HG03439 (cell line): ENCODE data around the gene EIF2AK3.
A peak's percentile ranks its signal among the peaks of the same experiment; 100 is the strongest.
"Not testable (repeated sequence)": the region's sequence is repeated elsewhere in the genome, so short reads cannot be mapped to it uniquely, and the experiment has no call there.

Experiments used
- ATAC-seq: cut with Tn5 transposase; IDR thresholded peaks from one replicate; pipeline ENCODE4 v1.9.1; 2021; ENCODE audit warnings: mild to moderate bottlenecking, moderate library complexity; ENCODE audit not compliant: unreplicated experiment

The EIF2AK3 gene

DNA sequence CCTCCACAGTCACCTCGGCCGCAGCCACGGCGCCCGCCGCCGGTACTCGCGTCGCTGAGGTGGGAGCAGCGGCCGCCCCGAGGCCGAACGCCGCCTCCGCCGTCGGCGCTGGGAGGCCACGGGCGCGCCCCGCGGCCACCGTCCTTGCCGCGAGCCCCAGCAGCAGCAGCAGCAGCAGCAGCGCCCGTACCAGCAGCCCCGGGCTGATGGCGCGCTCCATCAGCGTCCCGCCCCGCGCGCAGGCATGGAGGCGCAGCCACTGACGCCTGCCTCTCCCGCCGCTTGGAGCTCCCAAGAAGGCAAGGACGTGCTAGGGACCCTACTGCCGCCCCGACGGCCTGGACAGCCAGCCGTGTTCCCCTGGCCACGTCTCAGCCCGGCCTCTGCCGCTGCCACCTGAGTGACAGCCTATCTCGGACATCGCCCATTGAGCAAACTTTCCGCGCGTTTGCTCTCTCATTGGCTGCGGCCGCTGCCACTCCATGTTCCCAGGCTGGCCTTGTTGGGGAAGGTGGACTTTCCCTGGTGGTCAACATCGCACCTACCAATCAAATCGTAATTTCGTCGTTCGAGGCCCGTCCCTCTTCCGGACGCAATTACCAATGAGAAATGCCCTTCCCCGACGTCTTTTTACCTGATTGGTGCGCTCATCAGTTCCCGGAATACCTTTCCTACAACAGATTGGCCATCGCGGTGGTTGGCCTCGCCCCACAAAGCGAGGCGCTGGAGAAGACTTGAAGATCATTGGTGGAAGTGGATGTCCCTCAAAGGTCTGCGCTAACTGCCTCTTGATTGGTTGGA is at the start of gene EIF2AK3:
Gene EIF2AK3 (minus strand): TSS at position 410 of the 801 bp plus-strand sequence. CDS start 190 bp downstream, at position 220.
- ATAC-seq: peak; percentile 85

DNA sequence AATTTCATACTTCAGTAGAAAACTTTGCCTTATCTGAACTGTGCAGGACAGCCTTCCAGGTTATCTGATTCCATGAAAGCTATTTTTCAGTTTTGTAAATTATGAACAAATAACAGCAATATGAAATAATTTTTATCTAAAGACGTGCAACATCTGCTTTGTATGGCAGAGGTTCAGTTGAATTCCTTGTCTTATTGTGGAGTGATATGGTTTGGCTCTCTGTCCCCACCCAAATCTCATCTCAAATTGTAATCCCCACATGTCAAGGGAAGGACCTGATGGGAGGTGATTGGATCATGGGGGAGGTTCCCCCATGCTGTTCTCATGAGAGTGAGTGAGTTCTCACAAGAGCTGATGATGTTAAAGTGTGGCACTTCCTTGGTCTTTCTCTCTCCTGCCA is 46.1 kb upstream of the EIF2AK3 start:
- ATAC-seq: no peak

DNA sequence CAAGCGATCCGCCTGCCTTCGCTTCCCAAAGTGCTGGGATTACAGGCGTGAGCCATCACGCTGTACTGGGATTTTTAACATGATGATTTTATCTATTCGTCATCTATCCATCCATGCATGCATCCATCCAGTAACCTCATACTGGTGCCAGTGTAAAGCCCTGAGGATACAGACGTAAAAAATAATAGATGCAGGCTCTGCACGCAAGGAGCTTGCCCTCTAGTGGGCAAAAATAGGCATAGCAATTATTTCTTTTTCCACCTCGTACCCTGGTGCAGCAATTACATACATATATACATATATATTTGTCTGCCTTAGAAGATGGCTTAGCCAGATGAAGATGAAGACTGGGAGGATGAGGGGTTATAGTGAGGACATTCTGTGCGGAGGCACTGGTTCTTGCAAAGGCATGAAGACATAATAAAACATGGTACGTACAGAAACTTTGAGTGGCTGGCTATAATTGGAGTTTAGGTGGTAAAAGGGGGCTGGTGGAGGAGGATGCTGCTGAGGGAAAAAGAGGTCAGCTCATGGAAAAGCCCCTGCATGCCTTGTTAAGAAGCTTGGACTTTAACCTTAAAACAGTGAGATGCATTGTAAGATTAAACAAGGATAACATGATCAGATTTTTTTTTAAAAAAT is 44.6 kb upstream of the EIF2AK3 start:
- no peak for ATAC-seq

DNA sequence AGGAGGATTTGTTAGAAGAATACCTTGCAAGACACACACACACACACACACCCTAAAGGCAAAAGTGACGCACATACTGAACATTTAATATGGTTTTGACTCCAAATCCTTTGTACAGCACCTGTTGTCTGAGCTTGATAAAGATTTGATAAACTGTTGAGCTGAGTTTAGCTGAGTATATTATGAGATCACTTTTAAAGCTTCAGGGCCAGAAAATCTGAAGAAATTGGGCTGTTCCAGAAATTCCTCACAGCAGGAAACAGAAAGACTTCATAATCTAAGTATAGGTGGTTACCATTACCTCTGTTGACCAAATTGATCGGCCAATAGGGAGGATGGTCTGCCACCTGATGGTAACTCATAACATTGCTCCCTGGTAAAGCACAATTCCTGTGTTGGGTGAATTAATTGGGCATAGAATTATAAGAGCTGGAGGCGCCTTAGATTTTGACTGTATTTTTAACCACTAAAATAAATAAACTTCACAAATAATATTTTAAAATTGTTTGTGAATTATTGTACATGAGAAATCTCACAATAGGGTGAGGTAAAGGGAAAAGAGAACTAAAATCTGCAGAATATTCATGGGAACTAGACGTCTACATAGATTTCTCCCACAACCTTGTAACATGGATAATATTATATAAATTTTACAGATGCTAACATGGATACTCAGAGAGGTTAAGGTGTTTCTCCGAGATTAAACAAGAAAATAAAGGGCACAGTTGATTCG is 42.4 kb upstream of the EIF2AK3 start:
- no peak for ATAC-seq

DNA sequence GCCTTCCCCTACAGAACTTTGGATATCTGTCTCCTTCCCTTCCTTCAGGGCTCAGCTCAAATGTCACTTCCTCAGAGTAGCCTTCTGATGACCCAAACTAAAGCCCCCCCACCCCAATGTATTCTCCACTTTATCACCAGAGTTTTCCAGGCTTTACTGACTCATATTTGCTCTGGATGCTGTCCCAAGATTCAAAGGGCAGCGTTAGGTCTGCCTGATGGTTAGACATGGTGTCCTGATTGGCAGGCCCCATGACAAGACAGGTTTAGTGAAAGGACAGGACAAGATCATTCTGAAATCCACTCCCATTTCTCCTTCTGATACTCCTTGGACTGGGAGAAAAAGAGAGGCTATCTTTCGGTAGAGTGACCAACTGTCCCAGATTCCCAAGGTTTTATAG is 41.6 kb upstream of the EIF2AK3 start:
- ATAC-seq: no peak

DNA sequence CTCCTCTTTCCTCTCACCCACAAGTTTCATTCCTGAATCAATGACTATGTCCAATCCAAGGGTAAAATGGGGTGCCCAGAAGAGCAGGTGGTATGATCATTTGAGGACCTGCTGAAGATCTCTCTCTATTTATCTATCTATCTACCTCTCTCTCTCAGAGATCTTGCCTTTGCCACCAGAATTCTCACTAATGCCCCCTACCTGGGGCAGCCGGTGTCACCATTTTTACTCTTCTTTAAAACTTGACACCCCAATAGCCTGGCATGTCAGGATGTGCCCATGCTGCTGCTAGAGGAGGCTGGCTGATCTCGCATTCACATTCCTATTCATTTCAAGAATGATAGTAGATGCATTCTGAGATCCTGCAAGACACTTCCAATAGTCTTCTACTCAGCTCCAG is 40.0 kb upstream of the EIF2AK3 start:
- no peak for ATAC-seq

DNA sequence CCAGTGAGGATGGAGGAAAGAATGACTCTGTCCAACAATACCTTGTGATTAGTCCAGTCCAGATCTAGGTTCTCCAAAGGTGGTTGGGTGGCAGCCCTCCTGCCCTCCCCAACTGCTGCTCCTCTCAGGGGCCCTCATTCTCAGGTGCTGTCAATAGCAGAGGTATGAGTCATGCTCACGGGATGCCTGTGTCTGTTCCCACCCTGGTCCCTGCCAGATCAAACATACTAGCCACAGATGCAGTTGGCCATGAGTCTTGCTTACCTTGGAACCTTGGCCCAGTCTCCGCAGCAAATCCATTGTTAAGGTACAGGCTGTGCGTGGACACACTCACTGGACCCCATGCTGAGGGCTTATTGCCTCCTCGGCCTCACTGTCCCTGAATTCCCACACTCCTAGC is 39.3 kb upstream of the EIF2AK3 start:
- no peak for ATAC-seq

DNA sequence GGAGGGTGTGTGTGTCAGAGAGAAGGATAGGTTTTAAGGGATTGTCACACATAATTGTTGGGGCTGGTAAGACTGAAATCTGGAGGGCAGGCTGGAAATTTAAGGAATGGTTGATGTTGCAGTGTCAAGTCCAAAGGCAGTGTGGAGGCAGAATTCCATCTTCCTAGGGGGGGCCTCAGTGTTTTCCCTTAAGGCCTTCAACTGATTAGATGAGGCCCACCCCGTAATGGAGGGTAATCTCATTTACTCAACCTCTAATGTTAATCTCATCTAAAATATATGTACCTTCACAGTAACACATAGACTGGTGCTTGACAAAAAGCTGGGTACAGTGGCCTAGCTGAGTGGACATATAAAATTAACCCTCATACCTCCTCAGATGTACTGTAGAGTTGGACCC is 33.4 kb upstream of the EIF2AK3 start:
- ATAC-seq: no peak

DNA sequence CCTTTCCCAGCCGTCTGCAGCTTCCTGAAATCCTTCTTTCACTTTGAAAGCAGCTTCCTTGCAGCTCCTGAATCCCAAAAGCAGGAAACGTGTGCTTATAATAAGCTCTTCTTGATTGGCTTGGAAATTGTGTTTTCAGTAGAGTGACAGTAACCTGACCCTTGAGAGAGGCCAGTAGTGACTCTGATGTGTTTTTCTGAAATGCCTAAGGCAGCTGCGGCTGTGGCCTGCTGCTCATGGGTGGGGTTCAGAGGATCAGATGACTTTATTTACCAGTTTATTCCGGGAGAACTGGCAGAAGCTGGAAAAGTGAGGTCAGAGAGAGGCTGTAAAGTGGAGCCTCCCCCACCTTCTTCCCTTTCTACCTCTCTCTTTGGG is 32.3 kb upstream of the EIF2AK3 start:
- no peak for ATAC-seq

DNA sequence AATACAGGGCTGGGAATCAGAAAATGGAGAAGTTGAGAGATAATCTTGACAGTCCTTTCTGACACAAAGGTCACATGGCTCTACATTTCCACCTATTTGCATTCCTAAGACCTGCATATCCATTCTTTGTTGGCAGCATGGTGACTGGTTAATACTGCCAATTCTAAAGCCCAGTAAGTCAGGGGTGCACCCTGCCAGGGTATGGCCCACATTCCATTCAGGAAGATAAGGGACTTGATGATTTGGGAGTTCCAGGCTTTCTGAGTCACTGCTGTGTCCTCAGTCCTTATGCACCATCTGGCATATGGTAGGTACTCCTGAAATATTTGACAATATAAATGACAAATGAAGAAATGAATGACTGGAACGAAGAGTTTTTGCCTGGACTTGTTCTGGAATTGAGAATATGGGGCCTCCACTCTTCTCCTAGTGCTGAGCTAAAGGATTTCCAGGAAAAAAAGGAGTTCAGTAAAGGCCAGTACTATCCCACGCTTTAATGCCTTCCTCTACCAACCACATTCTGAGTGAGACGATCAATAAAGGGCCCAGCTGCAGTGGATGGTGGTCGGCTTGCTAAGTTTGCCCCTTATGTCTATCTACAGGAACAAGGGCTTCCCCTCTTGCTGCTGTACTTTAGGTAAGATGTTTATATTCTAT is 31.7 kb upstream of the EIF2AK3 start:
- ATAC-seq: no peak

DNA sequence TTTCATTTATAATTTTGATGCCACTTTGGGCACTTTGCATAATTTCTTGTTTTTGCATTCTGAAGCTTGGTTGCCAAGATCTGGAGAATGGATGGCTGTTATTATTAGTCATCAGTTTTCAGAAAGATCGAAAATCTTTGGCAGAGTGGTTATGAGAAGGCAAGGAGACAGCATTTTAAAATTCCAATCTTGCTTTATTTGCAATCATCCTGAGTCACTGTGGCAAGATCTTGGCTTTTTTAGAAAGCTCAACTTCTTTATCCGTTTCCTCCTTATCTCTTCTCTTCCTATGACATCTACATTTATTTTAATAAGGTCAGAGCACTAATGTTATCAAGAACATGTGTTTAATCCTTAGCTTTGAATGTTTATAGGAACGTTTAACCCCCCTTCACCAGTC is 31.1 kb upstream of the EIF2AK3 start:
- no peak for ATAC-seq

DNA sequence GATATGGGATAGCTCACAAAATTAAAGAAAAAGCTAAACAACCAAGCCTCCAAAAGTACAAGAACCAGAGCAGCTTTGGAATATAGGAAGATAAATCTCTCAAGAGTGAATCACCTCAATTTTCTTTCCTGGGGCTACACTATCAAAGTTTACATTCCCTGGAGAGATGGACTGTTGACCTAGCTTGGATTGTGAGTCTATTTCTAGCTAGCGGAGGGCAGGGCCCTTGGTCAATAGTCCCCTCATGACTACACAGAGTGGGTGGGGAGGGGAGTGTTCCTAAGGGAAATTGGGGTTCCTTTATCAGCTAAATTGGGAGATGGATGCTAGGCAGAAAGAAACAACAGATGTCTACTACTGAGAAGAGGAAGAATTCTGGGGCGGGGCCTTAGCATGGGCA is 29.9 kb upstream of the EIF2AK3 start:
- no peak for ATAC-seq

DNA sequence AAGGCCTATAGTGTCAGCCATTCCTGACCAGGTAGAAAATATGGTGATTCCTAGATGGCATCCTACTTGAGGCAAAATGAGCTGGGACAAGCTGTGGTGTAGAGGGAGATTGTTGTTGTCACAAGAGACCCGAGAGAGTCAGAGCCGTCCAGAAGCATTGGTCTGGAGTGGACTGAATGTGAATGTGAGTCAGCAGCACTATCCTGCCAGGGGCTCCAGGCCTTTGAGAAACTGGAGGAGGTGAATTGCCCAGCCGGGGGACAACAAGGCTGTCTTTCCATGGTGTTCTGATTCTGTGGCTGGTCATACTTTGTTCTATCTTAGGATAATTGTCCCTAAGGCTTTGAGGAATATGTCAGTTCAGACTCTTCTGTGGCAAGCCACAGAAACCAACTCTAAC is 29.4 kb upstream of the EIF2AK3 start:
- no peak for ATAC-seq

DNA sequence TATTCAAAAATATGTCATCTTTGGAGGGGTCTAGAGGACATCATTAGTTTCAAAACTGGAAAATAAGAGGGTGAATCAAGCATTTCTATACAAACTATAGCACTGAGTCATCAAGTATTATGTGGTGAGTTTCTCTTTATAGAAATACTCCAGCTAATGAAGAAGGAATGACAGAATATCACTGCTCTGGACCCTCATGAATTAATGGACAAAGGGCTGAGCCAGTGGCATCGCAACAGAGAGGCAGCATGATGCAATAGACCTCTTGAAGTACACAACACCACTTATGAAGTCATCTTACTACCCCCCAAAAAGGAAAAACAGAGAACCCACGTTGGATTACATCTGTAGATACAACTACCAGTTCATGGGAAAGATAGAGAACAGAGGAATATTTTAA is 27.4 kb upstream of the EIF2AK3 start:
- ATAC-seq: no peak

DNA sequence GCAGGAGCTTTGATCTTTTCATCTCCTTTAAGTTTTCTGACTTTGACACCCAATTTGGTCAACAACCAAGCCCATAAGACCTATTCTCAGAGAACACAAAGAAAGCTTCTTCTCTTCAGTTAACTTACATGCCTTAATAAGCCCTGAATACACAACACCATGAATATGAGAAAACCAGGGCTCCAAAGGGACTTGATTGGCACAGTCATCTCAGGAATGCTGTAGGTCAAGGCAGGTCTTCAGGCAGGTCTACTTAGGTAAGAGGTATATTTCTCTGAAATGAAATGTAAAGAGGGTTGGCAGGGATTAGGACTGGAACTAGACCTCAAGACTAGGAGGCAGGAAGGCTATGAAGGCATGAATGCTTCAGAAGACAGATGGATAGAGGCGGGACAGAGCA is 24.4 kb upstream of the EIF2AK3 start:
- no peak for ATAC-seq

DNA sequence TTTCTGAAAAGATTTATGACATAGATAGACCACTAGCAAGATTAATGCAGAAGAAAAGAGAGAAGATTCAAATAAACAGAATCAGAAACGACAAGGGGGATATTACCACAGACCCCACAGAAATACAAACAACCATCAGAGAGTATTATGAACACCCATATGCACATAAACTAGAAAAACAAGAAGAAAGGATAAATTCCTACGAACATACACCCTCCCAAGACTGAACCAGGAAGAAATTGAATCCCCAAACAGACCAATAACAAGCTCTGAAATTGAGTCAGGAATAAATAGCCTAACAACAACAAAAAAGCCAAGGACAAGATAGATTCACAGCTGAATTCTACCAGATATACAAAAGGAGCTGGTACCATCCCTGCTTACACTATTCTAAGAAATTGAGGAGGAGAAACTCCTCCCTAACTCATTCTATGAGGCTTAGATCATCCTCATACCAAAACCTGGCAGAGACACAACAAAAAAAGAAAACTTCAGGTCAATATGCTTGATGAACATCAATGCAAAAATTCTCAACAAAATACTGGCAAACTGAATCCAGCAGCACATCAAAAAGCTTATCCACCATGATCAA is 18.1 kb upstream of the EIF2AK3 start:
- not testable (repeated sequence) for ATAC-seq

DNA sequence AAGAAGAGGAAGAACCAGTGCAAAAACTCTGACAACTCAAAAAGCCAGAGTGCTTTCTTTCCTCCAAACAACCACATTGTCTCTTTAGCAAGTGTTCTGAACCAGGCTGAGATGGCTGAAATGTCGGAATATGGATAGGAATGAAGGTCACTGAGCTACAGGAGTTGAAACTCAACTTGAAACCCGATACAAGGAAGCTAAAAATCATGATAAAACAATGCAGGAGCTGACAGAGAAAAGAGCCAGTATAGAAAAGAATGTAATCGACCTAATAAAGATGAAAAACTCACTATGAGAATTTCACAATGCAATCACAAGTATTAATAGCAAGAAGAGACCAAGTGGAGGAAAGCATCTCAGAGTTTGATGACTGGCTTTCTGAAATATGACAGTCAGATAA is 15.0 kb upstream of the EIF2AK3 start:
- ATAC-seq: no peak

DNA sequence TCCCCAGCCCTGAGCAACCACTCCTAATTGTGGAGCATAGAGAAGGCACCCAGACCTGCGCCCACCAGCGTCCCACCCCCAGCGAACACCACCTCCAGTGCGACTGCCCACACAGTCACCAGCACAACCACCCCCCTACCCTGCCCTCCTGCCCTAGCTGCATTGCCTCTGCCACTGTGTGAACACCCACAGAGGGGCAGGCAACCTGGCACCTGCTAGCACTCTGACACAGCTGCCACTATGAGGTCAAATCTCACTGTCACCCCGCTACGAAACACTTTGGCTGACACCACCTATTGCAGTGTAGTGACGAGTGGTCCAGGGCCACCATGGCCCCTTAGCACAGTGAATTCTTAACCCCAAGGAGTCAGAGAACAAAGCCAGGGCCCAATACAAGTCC is 14.1 kb upstream of the EIF2AK3 start:
- ATAC-seq: no peak

DNA sequence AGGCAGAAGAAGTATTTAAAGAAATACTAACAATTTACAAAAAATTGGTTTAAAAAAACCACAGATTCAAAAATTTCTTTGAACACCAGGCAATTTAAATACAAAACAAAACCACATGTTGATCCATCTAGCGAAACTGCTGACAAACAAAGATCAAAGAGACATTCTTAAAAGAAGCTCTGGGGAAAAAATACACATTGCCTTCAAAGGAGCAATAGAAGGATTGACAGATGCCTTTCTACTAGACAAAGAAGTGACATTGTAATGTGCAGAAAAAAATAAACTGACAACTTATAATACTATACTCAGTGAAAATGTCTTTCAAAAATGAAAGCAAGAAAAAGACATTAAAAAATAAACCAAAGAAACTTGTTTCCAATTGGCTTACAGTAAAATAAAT is 12.6 kb upstream of the EIF2AK3 start:
- ATAC-seq: no peak

DNA sequence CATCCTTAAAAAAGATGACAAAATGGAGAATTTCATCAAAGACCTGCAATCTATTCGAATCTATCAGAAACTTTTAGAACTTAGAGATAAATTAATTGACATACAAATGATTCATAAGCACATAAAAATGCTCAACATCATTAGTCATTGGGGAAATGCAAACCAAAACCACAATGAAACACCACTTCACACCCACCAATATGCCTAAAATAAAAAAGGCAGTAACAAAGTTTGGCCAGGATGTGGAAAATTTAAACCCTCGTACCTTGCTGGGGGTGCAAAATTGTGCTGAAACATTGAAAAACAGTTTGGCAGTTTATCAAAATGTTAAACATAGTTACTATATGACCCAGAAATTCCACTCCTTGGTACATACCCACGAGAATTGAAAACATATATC is 11.5 kb upstream of the EIF2AK3 start:
- no peak for ATAC-seq

DNA sequence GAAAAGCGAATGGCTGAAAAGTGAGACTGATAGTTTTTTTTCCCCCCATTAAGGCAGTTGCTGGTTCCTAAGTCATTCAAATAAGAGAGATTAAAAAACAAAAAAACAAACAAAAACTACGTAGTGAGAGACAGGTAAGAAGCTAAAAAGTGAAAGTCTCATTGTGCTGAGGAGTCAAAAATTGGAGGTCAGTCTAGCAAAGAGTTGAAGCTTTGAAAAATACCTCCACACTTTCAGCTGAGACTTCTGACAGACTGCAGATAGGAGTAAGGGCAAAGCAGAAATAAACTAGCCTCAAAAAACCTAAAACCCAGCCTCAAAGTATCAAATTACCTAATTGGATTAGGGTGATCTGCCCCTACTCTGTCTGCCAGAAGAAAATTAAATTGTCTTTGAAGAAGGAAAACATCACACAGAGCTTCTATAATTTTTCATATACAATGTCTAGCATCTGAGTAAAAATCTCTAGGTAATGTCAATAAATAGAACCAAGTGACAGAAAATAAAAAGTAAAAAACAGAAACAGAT is 10.9 kb upstream of the EIF2AK3 start:
- no peak for ATAC-seq
